Testis (tissue), 2 donors: Measurements from ENCODE around the gene LIN52.

Source experiments
- POLR2A ChIP-seq: fragments of 450-650 bp; IDR thresholded peaks from one replicate; pipeline ENCODE4 v1.6.1; 2017; ENCODE audit warnings: antibody characterized with exemption, mild to moderate bottlenecking, moderate library complexity
- TF ChIP-seq, protein P1 (sequence below), 3 experiments: fragments of 450-650 bp in 2 of 3; fragments of 200-600 bp in 1 of 3; sonication (generic) in 1 of 3; IDR thresholded peaks; one replicate each; pipeline ENCODE4 v1.5.1; 2016 to 2019; ENCODE audit warnings: antibody characterized with exemption in 3 of 3, mild to moderate bottlenecking in 2 of 3, moderate library complexity in 1 of 3

DNA sequence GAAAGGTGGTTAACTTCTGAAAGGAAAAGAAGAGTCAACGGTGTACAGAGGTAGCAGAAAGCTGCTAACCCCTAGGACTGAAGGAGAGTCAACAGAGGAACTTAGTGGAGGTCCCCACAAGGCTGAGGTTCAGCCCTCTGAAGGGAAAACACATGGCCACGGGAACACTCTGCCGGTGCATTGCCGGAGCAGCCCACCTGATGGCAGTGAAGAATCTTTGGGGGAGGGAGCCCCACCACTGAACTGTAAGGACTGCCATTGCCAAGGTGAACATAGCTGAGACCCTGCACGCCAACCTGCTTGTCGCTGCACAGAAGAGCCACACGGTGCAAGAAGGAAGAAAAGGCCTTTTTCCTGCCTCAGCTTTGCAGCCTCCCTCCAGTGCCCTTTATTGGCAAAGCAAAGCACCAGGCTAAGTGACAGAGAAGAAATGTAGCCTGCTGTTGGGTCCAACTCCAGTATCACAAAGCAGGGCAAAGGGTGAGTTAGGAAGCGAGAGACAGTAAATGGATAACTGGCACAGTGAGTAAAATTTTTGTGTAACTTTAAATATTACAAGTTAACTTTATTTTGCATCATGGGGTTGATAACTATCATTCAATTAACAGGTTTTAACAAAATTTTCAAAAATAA lies 76.9 kb downstream of the LIN52 start:
- TF ChIP-seq, protein P1, sequence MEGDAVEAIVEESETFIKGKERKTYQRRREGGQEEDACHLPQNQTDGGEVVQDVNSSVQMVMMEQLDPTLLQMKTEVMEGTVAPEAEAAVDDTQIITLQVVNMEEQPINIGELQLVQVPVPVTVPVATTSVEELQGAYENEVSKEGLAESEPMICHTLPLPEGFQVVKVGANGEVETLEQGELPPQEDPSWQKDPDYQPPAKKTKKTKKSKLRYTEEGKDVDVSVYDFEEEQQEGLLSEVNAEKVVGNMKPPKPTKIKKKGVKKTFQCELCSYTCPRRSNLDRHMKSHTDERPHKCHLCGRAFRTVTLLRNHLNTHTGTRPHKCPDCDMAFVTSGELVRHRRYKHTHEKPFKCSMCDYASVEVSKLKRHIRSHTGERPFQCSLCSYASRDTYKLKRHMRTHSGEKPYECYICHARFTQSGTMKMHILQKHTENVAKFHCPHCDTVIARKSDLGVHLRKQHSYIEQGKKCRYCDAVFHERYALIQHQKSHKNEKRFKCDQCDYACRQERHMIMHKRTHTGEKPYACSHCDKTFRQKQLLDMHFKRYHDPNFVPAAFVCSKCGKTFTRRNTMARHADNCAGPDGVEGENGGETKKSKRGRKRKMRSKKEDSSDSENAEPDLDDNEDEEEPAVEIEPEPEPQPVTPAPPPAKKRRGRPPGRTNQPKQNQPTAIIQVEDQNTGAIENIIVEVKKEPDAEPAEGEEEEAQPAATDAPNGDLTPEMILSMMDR (IDR thresholded peaks at IDR 0.05) = no peak
- TF ChIP-seq POLR2A = no peak
